GM21576 (cell line): ENCODE results near the gene NPEPL1.
"Not testable (repeated sequence)": the region's sequence is repeated elsewhere in the genome, so short reads cannot be mapped to it uniquely, and the experiment has no call there.

ENCODE experiments used
- ATAC-seq: cut with Tn5 transposase; IDR thresholded peaks from one replicate; pipeline ENCODE4 v1.9.1; 2021; ENCODE audit warnings: mild to moderate bottlenecking, moderate library complexity; ENCODE audit not compliant: unreplicated experiment

Gene NPEPL1

GRCh38 chr20:58755062-58755697, 62.6 kb downstream of the NPEPL1 start:
- ATAC-seq, result no peak

GRCh38 chr20:58755766-58756449, 63.3 kb downstream of the NPEPL1 start:
- no peak for ATAC-seq

- ATAC-seq, result no peak
Observed at GRCh38 chr20:58756450-58756775, 63.8 kb downstream of the NPEPL1 start.

- ATAC-seq, result not testable (repeated sequence)
Observed at GRCh38 chr20:58757647-58758046, 65.0 kb downstream of the NPEPL1 start.

DNA sequence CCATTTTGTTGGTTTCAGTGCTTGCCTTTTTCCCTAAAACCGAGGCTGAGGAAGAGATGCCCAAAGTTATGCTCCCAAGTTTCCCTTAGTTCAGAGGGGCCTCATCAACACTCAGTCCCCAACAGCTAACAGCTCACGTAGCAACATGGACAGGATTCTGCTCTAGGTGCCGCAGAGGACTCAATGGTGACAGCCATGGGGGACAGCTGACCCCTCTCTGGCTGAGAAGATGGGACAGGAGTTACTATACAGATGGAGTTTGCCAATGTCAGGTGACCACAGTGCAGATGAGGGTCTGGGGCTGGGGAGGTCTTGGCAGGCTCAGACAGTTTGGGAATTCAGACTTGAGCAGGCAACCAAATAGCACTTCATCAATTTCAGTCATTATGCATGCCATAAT, 67.3 kb downstream of the NPEPL1 start:
- no peak for ATAC-seq

- no peak for ATAC-seq
Observed at GRCh38 chr20:58760856-58761255, 68.3 kb downstream of the NPEPL1 start.

DNA sequence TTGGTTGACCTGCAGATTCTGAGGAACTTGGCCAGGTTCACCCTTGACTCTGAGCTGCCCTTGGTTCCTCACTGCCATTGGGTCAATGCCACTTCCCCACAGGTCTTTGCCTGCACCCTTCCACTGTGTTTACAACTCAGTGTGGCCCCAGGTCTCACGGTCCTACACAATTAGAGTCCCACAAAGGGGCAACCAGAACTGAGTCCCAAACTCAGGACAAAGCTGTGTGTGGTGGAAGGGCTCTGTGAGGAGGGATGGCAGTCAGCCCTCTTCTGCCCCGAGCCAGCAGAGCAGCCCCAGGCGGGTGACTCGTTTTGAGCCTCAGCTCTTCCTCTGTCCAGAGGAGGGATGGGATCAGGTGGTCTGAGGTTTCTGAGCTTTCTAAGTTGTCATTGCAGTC, 69.5 kb downstream of the NPEPL1 start:
- no peak for ATAC-seq

DNA sequence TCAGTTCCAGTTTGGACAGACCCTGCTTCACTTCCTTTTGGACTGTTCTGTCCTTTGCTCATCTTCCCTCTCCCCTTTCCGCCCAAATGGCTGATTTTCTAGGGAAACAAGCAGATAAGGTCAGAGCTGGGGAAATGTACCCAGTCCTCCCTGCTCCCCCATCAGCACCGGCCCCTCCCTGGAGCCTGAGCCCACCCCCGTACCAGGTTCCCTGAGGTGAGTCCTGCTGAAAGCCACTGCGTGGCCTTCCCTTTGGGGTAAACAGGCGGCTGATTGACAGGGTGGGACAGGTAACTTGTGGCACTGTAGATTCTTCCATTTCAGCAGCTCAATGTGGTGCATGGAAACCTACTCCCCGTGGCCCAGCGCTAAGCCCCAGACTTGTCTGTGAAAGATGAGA, 70.5 kb downstream of the NPEPL1 start:
- no peak for ATAC-seq
